Measurements from ENCODE around the gene RBM12. TPM values are rescaled to one million over a fixed set of nuclear protein-coding genes. Genes with fewer than 3 reads are reported as not detected.

RBM12 gene
- total and polyA plus RNA-seq, 2 of the 4 experiments (the other 2 are of a cell fraction), result 44.7 to 65.8 TPM

- dilution Hi-C loops (cut with HindIII; ENCODE audit: low sequenced_read_pairs, unreplicated experiment) (no loop called here), intact Hi-C loops (cut with micrococcal nuclease) (no loop called here), in situ Hi-C loops (cut with MboI; ENCODE audit: low sequenced_read_pairs) (no loop called here)
- H3K27ac ChIP-seq (ENCODE audit: insufficient read depth, low read length), result no peak overlapping the region
- TF ChIP-seq CHD1 (IDR thresholded peaks at IDR 0.05; ENCODE audit: low read depth, low read length) (no peak), RCOR1 (IDR thresholded peaks at IDR 0.05; ENCODE audit: insufficient replicate concordance, low read length) (no peak), RFX5 (IDR thresholded peaks at IDR 0.05; ENCODE audit: low read depth, low read length) (no peak), NFE2L2 (IDR thresholded peaks at IDR 0.05; ENCODE audit: low read depth, low read length) (no peak), ELK1 (IDR thresholded peaks at IDR 0.05; ENCODE audit: borderline replicate concordance, low read depth, low read length) (no peak), SMC3 (IDR thresholded peaks at IDR 0.05; ENCODE audit: low read depth, low read length) (no peak), CEBPB (IDR thresholded peaks at IDR 0.05; ENCODE audit: low read depth, low read length) (no peak), CTCF (conservative IDR thresholded peaks at IDR 0.05; ENCODE audit: low read depth, low read length) (no peak), MAFK (IDR thresholded peaks at IDR 0.05; ENCODE audit: low read depth, low read length) (no peak), FOS (IDR thresholded peaks at IDR 0.05; ENCODE audit: low read depth, low read length) (no peak), BHLHE40 (IDR thresholded peaks at IDR 0.05; ENCODE audit: low read depth, low read length) (no peak), RAD21 (IDR thresholded peaks at IDR 0.05; ENCODE audit: low read length) (no peak), MAZ (IDR thresholded peaks at IDR 0.05; ENCODE audit: borderline replicate concordance, low read depth, low read length) (no peak), MXI1 (IDR thresholded peaks at IDR 0.05; ENCODE audit: borderline replicate concordance, low read depth, low read length) (no peak), POLR2A (IDR thresholded peaks at IDR 0.05; ENCODE audit: low read depth, low read length) (no peak)
- TF ChIP-seq, protein P1, sequence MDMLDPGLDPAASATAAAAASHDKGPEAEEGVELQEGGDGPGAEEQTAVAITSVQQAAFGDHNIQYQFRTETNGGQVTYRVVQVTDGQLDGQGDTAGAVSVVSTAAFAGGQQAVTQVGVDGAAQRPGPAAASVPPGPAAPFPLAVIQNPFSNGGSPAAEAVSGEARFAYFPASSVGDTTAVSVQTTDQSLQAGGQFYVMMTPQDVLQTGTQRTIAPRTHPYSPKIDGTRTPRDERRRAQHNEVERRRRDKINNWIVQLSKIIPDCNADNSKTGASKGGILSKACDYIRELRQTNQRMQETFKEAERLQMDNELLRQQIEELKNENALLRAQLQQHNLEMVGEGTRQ (IDR thresholded peaks at IDR 0.05; ENCODE audit: low read depth, low read length), result no peak
- H3K23ac ChIP-seq (ENCODE audit: low read depth, low read length), result no peak overlapping the region
- peaks cover 55 to 96% of the 10 kb centered on the region in 2 experiments for H3K79me1 ChIP-seq (ENCODE audit: low read depth in 1 of 2, low read length in 2 of 2)
- H2AK9ac ChIP-seq (replicated peaks; ENCODE audit: low read depth, low read length, poor library complexity), result no peak overlapping the region
- peaks cover 89% of the 10 kb centered on the region for H4K20me1 ChIP-seq (ENCODE audit: insufficient read depth, low read length)
- no peak overlapping the region for H3K4ac ChIP-seq (ENCODE audit: low read depth, low read length)
- no peak overlapping the region for H4K5ac ChIP-seq (ENCODE audit: low read depth, low read length)
- no peak overlapping the region for H3K18ac ChIP-seq (ENCODE audit: low read depth, low read length)
- DNase-seq, result no peak
- H2AFZ ChIP-seq (replicated peaks; ENCODE audit: low read length, poor library complexity), result no peak overlapping the region
- no peak overlapping the region for H3K56ac ChIP-seq (ENCODE audit: extremely low read depth, insufficient read depth, low read length)
- CTCF ChIA-PET, result no interaction called here
- H2BK120ac ChIP-seq (ENCODE audit: low read depth, low read length), result no peak overlapping the region
- H2BK15ac ChIP-seq (ENCODE audit: low read depth, low read length), result no peak overlapping the region
- H4K91ac ChIP-seq (ENCODE audit: insufficient read depth, low read depth, low read length), result no peak overlapping the region
- no peak overlapping the region for H3K4me3 ChIP-seq (ENCODE audit: insufficient read depth, low read depth, low read length)
- H3K27me3 ChIP-seq (ENCODE audit: control insufficient read depth, insufficient read depth, low read length), result no peaks in the 10 kb centered on the region
- H2AK5ac ChIP-seq (ENCODE audit: low read depth, low read length), result no peak overlapping the region
- H3K4me1 ChIP-seq (ENCODE audit: control insufficient read depth, insufficient read depth, low read length), result peaks cover 4% of the 10 kb centered on the region
- POLR2A ChIA-PET (ENCODE audit: unreplicated experiment), result no interaction called here
- no peak for ATAC-seq (ENCODE audit: low read depth)
- peaks cover 36% of the 10 kb centered on the region for H3K9me1 ChIP-seq (ENCODE audit: insufficient read depth, low read length)
- H3K36me3 ChIP-seq (ENCODE audit: control insufficient read depth, insufficient read depth, low read length), result no peaks in the 10 kb centered on the region
- BruUV-seq (replicated peaks), result no TSS peak
- H3K4me2 ChIP-seq (ENCODE audit: low read depth, low read length), result no peak overlapping the region
- H3K14ac ChIP-seq (replicated peaks; ENCODE audit: low read depth, low read length), result no peak overlapping the region
- 97% methylated on average over 4 of the region's 4 CpGs; no CpG with 5 or more reads in 1 of the 2 experiments for WGBS, 2 experiments (ENCODE audit: extremely low coverage in 2 of 2, insufficient read length in 1 of 2)
- H2BK5ac ChIP-seq (ENCODE audit: low read depth, low read length, poor library complexity, severe bottlenecking), result no peak overlapping the region
- no peak overlapping the region for H3K9ac ChIP-seq (ENCODE audit: low read depth, low read length)
- H3K9me3 ChIP-seq (ENCODE audit: control insufficient read depth, insufficient read depth, low read length), result no peaks in the 10 kb centered on the region
- no peak overlapping the region for H4K8ac ChIP-seq (ENCODE audit: low read depth in 2 of 2, low read length in 2 of 2)
- H2BK20ac ChIP-seq (ENCODE audit: low read depth, low read length), result no peak overlapping the region
Measured at GRCh38 chr20:35641743-35642142, 23.0 kb downstream of the RBM12 start.

Data from IMR-90 (cell line).